ENCODE data around the gene MGAT5B.
"Not testable (repeated sequence)": the region's sequence is repeated elsewhere in the genome, so short reads cannot be mapped to it uniquely, and the experiment has no call there.

Gene MGAT5B

DNA sequence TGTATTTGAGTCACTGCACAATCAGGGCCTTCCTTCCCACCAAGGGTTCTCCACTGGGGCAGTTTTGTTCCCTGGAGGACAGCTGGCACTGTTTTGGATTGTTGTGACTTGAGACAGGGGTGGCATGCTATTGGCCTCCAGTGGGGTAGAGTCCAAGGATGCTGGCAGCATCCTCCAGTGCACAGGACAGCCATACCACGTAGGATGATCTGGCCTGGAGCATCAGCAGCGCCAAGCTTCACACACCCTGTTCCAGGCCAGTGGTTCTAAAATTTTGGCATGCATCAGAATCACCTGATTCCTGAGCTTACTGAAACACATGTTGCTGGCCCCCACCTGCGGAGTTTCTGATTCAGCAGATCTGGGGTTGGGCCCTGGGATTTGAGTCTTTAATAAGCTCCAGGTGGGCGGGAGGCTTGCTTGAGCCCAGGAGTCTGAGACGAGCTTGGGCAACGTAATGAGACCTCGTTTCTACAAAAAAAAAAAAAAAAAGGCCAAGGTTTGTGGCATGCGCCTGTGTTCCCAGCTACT, 83.2 kb downstream of the MGAT5B start:
- DNase-seq (ENCODE audit: low spot score) = no peak

DNA sequence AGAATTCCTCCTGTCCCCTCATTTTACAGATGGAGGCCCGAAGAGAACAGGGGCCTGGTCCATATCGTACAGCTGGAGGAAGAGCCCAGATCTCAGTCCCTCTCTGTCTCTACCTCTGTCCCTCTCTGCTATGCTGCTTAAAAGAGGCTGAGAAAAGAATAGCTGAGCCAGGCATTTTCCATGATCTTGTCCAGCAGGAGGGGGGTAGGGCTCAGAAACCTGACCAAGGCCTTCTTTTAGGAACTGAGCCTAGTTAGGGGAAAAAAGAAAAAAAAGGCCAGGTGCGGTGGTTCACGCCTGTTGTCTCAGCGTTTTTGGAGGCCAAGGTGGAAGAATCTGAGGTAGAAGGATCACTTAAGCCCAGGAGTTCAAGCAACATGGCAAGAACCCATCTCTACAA, 84.2 kb downstream of the MGAT5B start:
- no peak for DNase-seq (ENCODE audit: low spot score)

DNA sequence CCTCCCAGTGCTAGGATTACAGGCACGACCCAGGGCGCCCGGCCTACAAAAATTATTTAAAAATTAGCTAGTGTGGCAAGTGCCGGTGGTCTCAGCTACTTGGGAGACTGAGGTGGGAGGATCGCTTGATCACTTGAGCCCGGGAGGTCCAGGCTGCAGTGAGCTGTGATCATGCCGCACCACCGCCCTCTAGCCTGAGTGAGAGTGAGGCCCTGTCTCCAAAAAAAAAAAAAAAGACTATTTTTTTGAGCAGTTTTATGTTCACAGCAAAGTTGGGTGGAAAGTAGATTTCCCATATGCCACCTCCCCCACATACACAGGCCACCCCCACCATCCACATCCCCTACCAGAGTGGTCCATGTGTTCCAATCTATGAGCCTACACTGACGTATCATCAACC, 84.9 kb downstream of the MGAT5B start:
- DNase-seq (ENCODE audit: low spot score) = no peak

DNA sequence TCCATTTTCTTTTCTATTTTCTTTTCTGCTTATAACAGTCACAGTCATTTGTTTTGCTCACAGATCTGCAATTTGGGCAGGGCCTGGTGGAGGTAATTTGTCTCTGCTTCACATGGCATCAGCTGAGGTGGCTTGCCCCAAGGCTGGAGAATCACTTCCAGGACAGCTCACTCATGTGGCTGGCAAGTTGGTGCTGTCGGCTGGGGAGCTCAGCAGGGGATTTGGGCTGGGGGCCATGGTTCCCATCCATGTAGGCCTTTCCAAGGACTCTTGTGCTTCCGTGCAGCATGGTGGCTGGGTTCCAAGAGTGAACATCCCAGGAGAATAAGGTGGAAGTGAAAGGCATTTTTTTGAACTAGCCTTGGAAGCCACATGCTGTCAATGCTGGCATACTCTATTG, 85.7 kb downstream of the MGAT5B start:
- DNase-seq (ENCODE audit: low spot score) = no peak

DNA sequence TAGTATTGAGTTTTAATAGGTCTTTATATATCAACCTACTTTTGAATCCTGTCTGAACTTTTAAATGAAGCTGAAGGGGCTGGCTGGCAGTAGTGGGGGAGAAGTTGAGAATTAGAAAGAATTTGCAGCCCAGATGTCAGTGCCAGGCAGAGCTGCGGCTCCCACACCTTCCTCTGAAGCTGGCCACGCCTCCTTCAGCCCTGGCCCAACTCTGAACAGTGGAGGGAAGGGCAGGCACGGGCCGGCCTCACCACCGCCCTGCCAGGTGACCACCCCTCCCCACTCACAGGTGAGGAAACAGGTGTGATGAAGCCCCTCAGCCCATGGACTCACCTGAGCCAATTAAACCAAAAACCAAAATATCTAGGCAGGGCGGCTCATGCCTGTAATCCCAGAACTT, 87.0 kb downstream of the MGAT5B start:
- no peak for DNase-seq (ENCODE audit: low spot score)

DNA sequence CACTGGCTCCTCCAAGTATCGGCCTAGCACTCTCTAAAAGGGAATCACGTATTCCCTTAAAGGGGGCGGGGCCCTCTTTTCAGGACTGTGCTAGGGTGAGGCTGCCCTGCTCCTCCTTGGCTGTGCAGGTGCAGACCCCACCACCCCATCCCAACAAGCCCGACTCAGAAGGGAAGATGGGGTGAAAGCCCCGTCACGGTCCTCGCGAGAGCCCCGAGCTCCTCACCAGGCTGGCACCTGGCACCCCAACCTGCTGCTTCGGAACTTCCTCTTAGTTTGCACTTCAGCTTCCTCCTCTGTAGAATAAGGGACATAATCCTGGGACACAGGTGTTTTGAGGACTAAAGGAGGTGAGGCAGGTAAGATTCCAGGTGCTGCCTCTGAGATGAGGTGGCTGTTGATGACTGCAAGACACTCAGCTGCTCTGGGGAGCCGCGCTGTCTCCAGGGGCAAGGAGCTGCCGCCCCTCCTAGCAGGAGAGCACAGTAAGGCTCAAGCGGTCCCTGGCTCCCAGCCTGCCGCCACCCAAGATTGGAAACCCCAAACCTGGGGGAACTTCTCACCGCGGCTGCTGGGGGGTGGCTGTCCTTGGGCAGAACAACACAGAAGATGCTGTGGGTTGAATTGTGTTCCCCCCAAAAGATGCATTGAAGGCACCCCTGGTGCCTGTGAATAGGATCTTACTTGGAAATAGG, 88.8 kb downstream of the MGAT5B start:
- DNase-seq (ENCODE audit: low spot score) = no peak

DNA sequence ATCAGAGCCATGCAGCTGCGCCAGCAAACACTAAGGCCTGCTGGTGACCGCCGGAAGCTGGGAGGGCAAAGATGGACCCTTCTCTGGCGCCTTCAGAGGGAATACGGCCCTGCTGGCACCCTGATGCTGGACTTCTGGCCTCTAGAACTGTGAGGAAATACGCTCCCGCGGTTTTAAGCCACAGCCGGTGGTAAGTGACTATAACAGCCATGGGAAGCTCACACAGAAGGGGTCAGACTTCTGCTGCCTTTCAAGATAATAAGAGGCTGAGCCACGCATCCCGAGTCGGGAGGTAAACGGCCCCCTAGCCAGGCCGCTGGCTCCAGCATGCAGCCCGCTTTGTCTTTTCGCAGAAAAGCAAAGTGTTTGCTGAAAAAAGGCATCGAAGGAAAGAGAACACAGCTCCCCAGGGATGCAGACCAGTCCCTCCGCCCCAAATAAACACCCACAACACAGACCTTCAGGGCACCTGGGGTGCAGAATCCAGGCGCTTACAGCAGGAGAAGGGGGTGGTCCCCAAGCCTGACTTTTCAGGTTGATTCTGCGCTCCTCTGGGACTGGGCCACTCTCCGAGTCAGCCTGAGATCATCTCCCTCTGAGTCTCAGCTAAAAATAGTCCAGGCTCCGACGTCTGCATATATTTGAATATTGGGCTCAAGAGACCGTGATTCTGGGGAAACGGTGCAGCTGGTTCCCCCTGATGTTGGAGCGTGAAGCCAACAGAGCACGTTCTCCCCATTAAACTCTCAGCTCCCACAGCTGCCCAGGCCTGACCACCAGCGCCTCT, 89.7 kb downstream of the MGAT5B start:
- DNase-seq (ENCODE audit: low spot score) = no peak

DNA sequence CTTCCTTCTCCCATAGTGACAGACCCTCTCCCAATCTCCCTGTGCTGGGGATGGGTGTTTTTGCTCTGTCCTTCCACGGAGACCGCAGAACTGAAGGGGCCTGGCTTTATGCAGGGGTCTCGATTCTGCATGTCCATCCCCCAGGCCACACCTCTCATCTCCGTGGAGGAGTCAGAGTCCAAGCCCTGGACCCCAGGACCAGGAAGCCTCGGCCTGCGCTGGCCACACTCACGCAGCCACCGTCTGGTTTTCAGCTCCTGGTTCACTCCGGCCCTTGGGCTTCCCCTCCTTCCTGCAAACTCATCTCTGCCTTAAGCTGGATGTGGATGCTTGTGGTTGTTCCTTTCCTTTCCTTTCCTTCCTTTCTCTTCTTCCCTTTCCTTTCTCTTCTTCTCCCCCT, 90.8 kb downstream of the MGAT5B start:
- no peak for DNase-seq (ENCODE audit: low spot score)

DNA sequence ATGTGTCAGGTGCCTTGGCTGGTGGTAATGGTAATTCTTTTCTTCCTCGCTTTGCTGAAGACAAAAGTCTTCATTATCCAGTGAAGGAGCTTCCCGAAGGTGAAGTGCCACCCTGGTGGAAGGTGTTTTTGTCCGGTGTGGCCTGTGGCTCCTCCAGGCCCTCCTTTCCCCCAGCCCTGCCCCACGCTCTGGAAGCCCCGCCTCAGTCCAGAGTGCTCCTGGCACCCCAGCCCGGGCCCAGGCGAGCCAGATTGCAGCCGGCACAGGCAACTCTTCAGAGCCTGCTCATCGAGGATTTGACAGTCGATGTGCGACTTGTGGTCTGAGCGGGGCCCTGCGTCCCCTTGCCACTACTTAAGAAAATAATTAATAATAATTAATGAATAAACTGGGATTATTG, 93.7 kb downstream of the MGAT5B start:
- DNase-seq (ENCODE audit: low spot score) = no peak

DNA sequence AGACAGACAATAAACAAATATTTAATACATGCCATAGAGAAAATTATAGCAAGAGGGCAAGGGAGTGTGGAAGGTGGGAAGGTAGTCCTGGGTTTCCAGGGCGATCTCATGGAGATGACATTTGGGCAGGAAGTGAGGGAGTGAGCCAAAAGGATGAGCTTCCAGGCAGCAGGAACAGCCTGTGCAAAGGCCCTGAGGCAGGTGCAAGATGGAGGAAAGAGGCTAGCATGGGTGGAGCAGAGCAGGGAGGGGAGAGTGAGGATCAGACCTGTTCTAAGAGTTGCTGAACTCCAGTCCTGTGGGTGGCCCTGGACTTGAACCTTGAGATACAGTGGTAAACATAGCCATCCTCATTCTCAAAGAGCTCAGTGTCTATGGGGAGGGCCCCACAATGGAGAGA, 94.7 kb downstream of the MGAT5B start:
- DNase-seq (ENCODE audit: low spot score) = no peak

DNA sequence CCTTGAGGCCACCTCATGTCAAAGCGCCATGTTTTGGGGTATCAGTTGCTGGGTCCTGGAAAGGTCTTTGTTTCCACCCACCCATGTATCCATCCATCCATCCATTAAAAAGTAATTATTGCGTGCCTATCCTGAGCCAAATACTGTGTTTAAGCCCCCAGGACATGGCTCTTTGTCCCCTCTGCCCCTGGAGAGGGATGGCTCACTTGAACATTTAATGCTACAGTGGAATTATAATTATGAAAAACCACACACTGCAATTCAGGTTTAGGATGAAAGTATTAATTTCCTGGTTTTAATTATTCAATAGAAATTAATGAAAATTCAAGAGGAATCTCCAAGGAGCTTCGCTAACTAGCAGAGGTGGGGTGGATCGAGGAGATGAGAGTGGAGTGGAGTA, 97.8 kb downstream of the MGAT5B start:
- DNase-seq (ENCODE audit: low spot score) = no peak

DNA sequence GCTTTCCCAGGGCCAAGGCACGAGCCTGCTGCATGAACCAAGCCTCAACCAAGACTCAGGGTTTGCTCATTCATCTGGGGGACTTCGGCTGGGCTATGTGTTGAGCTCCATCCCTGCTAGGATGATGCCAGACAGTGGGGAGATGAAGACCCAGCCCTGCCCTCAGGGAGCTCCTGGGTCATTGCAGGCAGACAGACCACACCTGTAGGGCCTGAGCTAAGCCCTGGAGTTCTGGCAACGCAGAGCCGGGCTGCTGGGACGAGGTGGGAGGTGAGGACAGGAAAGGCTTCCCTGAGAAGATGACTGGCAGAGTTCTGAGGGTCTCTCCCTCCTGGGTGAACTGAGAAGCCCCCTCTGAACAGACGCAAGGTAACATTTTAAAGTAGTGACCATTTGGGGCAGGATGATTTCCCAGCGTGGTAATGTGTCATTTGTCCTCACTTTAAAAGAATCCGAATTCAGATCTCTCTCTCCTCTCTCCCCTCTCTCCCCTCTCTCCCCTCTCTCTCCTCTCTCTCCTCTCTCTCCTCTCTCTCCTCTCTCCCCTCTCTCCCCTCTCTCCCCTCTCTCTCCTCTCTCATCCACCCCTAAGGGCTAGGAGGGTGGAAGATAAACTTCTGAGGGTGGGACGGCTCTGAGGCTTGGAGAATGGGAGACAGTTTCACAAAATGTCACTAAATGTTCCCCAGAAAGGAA, 98.4 kb downstream of the MGAT5B start:
- no peak for DNase-seq (ENCODE audit: low spot score)

DNA sequence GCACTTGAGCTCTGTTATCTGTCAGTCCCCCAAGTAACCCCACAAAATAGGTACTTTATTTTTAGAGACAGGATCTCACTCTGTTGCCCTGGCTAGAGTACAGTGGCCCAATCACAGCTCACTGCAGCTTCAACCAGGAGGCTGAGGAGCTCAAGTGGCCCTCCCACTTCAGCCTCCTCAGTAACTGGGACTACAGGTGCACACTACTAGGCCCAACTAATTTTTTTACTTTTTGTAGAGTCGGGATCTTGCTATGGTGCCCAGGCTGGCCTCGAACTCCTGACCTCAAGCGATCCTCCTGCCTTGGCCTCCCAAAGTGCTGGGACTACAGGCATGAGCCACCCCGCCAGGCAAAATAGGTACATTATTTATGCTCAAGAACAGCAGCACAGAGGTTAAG, 99.6 kb downstream of the MGAT5B start:
- DNase-seq (ENCODE audit: low spot score) = no peak

DNA sequence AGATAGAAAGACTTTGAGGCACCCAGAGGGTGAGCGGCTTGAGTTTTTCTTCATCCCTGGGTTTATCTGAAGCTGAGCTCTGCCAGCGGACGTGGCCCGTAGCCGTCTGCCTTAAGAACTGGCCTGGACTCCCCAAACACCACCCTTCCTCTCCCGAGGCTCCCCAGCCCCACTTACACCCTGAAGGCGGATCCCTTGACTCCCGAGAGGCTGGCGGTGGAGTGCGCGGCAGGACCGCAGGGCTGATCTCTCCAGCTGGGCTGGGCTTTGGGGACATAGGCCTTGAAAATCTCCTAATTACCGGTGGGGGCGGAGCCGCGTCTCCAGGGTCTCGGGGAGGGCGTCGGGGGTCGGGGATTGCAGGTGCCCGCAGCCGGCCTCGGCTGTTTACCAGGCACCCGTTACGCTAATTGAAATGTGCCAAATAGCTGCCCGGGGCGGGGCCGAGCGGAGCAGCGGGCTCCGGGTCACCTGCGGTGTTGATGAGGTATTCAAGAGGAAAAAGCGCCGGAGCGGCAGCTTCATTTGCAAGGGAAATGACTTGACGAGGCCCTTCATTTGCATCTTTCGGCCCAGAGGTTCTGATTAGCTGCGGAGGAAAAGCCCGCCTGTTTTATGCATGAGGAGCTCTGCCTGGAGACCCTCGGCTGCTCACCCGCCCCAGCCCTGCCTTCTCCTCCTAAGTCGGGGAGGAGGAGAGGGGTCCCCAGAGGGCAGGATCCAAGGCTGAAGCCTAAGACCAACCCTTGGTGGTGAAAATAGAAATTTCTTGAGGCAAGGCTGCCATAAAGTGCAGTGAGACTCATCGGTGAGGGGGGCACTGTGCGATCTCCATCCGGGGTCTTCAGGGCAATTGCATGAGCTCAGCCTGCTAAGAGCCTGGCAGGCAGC, 100.7 kb downstream of the MGAT5B start:
- DNase-seq (ENCODE audit: low spot score) = no peak

DNA sequence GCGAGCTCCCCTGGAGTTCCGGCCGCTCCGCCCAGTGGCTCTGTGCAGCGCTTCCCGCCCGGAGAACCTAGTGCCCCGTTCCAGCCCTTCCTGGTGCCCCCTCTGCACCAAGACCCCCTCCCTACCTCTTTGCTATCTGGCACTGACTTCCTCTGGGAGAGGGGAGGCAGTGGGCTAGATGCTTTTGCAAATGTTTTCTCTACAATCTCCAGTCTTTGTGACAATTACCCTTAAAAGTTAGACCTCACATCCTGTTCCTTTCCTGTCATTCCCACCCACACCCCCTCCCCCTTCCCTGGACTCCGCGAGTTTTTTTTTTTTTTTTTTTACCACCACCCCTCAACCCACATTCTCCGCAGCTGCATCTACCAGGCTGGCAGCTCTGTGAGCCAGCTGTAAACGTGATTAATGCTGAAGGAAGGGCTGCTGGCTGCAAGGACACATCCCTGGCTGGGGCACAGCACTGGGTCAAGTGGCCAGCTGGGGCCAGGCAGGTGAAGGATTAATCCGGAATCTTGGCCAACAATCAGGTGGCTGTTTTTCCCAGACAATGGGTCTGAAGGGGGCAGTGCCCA, 101.5 kb downstream of the MGAT5B start:
- DNase-seq (ENCODE audit: low spot score) = no peak

DNA sequence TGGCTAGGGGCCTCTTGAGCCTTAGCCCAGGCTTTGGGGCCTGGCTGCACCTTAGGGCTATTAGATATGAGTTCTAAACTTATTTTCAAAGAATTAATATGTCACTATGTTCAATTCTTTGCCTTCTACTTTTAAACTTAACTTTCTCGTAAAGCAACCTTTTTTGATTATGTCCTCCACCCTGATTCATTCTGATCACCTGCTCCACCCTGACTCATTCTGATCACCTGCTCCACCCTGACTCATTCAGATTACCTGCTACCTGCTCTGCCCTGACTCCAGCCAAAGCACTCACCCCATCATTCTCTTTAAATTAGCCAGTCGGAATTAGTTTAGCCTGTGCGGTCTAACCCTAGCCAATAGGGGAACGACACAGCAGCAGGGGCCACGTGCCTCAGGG, 102.0 kb downstream of the MGAT5B start:
- not testable (repeated sequence) for DNase-seq (ENCODE audit: low spot score)

DNA sequence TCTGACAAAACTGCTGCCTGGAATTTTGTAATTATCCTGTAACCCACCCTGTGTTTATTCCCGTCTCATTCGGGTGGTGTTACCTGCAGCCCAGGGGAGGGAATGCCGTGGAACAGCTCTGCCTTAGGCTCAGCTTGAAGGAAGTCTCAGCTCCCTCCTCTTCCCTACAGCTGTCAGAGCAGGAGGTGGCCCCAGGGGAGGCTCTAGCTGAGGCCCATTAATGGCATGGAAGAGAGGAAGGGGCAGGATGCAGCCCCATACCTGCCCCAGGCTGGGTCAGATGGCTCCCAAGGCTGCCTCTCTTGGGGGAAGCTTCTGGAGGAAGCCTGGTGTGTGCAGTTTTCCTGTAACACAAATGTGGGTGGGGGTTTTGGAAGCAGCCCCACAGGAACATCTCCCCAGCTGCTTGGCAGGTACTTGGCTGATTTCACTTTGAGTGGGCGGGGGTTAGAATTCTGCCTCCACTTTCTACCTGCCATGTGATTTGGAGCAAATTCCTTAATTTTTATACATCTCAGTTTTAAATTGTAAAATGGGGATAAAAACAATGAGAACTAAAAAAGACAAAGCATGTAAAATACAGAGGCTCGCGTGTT, 103.9 kb downstream of the MGAT5B start:
- no peak for DNase-seq (ENCODE audit: low spot score)

DNA sequence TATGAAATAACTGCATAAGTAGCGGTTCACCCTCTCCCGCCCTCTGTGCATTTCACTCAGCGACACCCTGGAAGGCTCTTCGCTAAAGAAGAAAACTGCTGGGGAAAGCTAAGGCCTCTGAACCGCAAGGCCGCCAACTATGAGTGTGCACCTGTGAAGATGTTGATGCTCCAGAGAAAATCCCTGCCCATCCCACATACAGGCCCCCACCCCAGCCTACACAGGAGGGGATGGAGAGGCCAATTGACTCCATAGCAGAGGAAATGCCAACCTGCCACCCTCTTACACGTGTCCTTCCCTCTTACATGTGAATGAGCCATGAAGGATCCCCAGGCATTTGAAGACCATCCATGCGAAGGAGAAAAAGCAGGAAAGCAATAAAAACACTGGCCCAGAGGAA, 104.8 kb downstream of the MGAT5B start:
- DNase-seq (ENCODE audit: low spot score) = no peak

DNA sequence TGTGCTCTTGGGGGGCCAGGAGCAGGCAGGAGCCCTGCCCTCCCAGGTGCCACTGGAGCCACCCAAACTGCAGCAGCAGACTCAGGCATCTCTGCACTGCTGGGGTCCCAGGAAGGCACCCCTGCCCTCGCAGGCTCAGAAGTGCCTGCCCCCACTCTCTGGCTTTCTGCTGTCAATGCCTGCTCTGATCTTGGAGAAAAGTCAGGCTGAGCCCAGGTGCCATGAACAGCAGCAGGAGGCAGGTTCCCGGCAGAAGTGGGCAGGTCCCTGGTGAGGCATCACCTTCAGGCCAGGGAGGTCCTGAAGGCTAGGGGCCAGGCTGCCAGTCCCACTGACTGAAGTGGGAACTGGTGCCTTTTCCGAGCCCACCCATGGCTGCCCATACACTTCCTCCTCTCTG, 106.5 kb downstream of the MGAT5B start:
- no peak for DNase-seq (ENCODE audit: low spot score)

DNA sequence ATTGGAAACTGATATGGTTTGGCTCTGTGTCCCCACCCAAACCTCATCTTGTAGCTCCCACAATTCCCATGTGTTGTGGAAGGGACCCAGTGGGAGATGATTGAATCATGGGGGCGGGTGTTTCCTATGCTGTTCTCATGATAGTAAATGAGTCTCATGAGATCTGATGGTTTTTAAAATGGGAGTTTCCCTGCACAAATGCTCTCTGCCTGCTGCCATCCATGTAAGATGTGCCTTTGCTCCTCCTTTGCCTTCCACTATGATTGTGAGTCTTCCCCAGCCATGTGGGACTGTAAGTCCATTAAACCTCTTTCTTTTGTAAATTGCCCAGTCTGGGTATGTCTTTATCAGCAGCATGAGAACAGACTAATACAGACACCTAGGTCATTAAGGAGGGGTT, 109.8 kb downstream of the MGAT5B start:
- not testable (repeated sequence) for DNase-seq (ENCODE audit: low spot score)
